ENCODE results near the gene ITPA.
"Not testable (repeated sequence)": the region's sequence is repeated elsewhere in the genome, so short reads cannot be mapped to it uniquely, and the experiment has no call there.

ITPA gene

GRCh38 chr20:3199976-3200755 is 9.1 kb upstream of the ITPA start:
- DNase-seq (ENCODE audit: low read depth) = no peak

GRCh38 chr20:3202965-3203314 is 6.4 kb upstream of the ITPA start:
- DNase-seq (ENCODE audit: low read depth) = no peak

GRCh38 chr20:3203315-3204123 is 5.8 kb upstream of the ITPA start:
- DNase-seq (ENCODE audit: low read depth) = peak; percentile 39

- DNase-seq (ENCODE audit: low read depth) = peak; percentile 88
Measured at GRCh38 chr20:3204124-3204794, 5.0 kb upstream of the ITPA start, which contains the start of gene DDRGK1. Gene DDRGK1, minus strand, starts transcription at chr20:3204682. Its CDS starts 55 bp downstream, at chr20:3204627.

- DNase-seq (ENCODE audit: low read depth) = no peak
Measured at GRCh38 chr20:3208786-3209256, 477 bp upstream of the ITPA start.

GRCh38 chr20:3209946-3210317 is 634 bp downstream of the ITPA start:
- no peak for DNase-seq (ENCODE audit: low read depth)

GRCh38 chr20:3210346-3210745 is 1.0 kb downstream of the ITPA start:
- no peak for DNase-seq (ENCODE audit: low read depth)

DNA sequence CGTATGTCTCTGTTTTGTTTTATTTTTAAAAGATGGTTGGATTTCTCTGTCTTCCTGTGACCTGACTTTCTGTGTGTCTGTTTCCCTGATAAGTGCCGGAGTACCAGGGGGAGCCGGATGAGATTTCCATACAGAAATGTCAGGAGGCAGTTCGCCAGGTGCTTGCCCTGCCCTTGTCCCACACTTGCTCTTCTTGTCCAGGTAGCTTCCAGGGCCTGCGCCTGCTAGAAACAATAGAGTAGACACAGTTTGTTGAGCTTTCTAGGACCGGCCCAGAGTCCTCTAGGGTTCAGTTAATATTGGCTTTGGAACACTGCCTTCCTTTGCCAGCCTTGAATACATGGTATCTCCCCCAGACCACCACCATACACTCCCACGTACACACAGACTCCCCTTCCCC is 3.9 kb downstream of the ITPA start:
- no peak for DNase-seq (ENCODE audit: low read depth)

- DNase-seq (ENCODE audit: low read depth) = not testable (repeated sequence)
Measured at GRCh38 chr20:3215359-3215917, 6.1 kb downstream of the ITPA start.

GRCh38 chr20:3218307-3218988 is 9.2 kb downstream of the ITPA start:
- peak; percentile 78 for DNase-seq (ENCODE audit: low read depth)

DNA sequence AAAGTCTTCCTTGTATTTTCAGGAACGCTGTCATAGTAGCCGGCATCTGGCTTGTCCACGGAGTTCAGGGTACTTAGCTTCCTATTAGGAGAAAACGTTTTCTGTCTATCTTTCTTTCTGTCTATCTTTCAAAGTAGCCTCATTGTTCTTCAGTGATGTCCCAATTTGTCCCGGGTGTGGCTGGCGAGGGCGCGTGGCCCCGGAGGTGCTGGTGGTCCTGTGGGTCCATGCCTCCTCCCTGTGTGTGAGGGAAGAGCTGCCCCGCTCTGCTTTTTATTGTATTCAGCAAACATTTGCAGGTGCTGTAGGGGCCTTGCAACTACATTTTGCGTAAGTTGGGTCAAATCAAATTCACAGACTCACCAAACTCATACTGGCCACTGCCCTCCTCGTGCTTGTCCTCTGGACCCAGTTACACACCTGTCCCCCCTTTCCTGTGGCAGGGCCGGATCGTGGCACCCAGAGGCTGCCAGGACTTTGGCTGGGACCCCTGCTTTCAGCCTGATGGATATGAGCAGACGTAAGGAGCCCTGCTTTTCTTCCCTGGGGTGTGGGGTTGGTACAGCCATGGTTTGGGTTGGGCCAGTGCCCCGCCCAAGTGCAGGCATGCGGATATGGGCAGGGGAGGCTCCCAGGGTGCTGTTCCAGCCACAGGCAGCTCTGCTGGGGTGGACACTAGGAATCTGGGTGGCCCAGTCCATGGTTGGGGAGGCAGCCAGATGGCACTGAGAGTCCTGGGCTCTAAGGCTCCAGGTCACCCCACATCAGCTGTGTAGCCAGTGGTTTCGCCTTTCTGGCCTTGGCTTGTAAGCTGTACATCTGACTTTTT is 12.3 kb downstream of the ITPA start:
- DNase-seq (ENCODE audit: low read depth) = no peak

- no peak for DNase-seq (ENCODE audit: low read depth)
Measured at GRCh38 chr20:3222635-3223600, 13.6 kb downstream of the ITPA start.

DNA sequence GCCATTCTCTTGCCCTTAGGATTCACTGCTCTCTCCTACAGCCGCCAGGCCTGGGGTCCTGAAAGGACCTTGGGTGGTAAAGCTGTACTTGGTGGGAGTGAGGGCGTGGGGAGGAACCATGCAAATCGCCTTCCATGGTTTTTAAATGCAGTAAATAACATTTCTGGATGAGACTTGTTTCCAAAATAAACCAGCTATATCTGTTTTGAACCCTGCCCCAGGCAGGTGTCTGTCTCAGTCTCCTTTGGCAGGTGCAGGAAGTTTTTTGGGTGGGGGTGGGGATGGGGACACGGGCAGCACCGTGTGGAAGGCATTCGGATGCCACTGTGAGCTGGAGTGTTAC is 14.3 kb downstream of the ITPA start:
- no peak for DNase-seq (ENCODE audit: low read depth)

GRCh38 chr20:3223994-3224680 is 14.8 kb downstream of the ITPA start:
- no peak for DNase-seq (ENCODE audit: low read depth)

GRCh38 chr20:3224681-3225421 is 15.6 kb downstream of the ITPA start:
- DNase-seq (ENCODE audit: low read depth) = no peak

DNA sequence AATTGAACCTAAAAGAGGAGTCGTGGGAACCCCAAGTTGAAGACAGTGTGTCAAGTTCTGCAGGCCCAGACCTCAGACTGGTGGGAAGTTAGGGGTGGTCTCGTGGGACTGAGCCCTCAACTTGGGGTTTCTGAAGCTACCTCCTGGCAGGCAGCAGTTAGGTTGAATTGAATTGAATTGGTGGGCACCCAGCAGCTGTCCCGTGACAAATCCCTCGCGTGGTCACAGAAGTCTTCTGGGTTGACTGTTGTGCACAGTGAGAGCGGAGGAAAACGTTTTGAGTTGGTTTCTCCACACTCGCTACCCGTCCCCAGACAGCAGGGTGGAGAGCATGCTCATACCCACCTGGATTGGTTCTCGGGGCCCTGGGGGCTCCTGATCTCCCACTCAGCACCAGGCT is 16.8 kb downstream of the ITPA start:
- DNase-seq (ENCODE audit: low read depth) = no peak

DNA sequence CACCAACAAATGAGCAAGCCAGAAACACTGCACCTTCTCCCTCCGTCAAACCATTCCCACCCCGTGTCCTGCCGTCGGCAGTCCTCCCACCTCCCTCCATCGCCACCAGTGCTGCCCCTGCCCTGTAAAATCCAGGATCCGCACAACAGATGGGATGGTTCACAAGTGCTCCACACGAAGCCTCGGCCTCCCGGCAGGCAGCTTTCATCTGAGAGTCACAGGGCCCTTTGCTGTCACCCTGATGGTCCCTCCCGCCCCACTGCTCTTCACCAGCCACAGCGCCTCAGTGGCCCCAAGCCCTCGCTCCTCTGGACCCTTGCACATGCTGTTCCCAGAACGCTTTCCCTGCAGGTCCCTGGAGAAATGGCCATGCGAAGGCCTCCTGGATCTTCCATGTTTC is 17.6 kb downstream of the ITPA start:
- DNase-seq (ENCODE audit: low read depth) = no peak

DNA sequence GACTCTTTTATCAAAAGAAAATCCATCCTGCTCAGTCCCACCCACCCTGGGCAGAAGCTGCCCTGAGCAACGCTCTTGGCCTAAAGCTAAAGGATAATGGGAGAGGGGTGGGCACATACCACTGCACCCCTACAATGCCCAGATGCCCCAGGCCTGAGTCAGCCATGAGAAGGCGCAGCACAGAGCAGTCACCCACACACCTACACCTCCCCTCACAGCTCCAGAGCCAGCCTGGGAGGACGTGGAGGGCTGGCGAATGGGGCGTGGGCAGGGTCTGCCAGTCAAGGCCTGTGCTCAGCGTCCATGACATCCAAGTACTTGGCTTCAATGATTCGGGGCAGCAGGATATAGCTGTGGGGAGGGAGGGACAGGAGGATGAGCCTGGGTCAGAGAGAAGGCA is 18.2 kb downstream of the ITPA start:
- DNase-seq (ENCODE audit: low read depth) = no peak

Data from activated T-cell treated with anti-CD3 and anti-CD28 coated beads for 48 hours (primary cell).